SK-N-SH (cell line): ENCODE results near the gene KRT35. TPM values are rescaled to one million over a fixed set of nuclear protein-coding genes. Genes with fewer than 3 reads are reported as not detected.
"Not testable (repeated sequence)": the region's sequence is repeated elsewhere in the genome, so short reads cannot be mapped to it uniquely, and the experiment has no call there.

ENCODE experiments used
- CTCF ChIA-PET: fragments of 300-600, 350-600 bp; formaldehyde crosslinking; extraction: SDS; loops from one replicate; lab custom pipeline; 2021; lab: Yijun Ruan, JAX
- POLR2A ChIA-PET: fragments of 350-600 bp; sonication (Branson Sonifier 250); formaldehyde crosslinking; extraction: SDS; loops from one replicate; lab custom pipeline; 2020; ENCODE audit warnings: antibody characterized with exemption, inconsistent platforms; lab: Yijun Ruan, JAX
- DNase-seq: peaks from one replicate; pipeline ENCODE4 v3.0.0; 2012
- H2AFZ ChIP-seq: fragments of 200-600 bp; sonication (generic); 2 replicates; pipeline ENCODE4 v1.8.1; 2016; ENCODE audit warnings: antibody characterized with exemption, mild to moderate bottlenecking, low read depth
- H3F3A ChIP-seq: fragments of 200-600 bp; sonication (generic); replicated peaks from 2 replicates; pipeline ENCODE3; 2016; ENCODE audit warnings: antibody characterized with exemption, mild to moderate bottlenecking; ENCODE audit not compliant: insufficient read depth
- H3K27ac ChIP-seq, 2 experiments: fragments of 200-500 bp in 1 of 2; fragments of 200-600 bp in 1 of 2; sonication (Bioruptor generic) in 1 of 2; sonication (generic), shearing (Covaris generic) in 1 of 2; 2 replicates each; pipeline versions ENCODE4 v1.5.1 to v1.6.1; 2014 to 2016; ENCODE audit warnings: low read depth in 2 of 2, inconsistent platforms in 1 of 2, low read length in 1 of 2, mild to moderate bottlenecking in 1 of 2, mixed read lengths in 1 of 2
- H3K27me3 ChIP-seq: fragments of 200-600 bp; sonication (generic), shearing (Covaris generic); 2 replicates; pipeline ENCODE4 v1.6.1; 2016; ENCODE audit warnings: mixed run types; ENCODE audit not compliant: insufficient read depth
- H3K36me3 ChIP-seq, 2 experiments: fragments of 200-500 bp in 1 of 2; fragments of 200-600 bp in 1 of 2; sonication (Bioruptor generic) in 1 of 2; sonication (generic) in 1 of 2; replicated peaks in 1 of 2; 2 replicates each; pipeline versions ENCODE3 to v1.5.1; 2014 to 2016; ENCODE audit warnings: low read length in 1 of 2, mild to moderate bottlenecking in 1 of 2; ENCODE audit not compliant: insufficient read depth in 2 of 2, control insufficient read depth in 1 of 2
- H3K4me1 ChIP-seq, 2 experiments: fragments of 200-500 bp in 1 of 2; fragments of 200-600 bp in 1 of 2; sonication (Bioruptor generic) in 1 of 2; sonication (generic), shearing (Covaris generic) in 1 of 2; 2 replicates each; pipeline versions ENCODE4 v1.5.1 to v1.6.1; 2014 to 2016; ENCODE audit warnings: low read depth in 1 of 2, low read length in 1 of 2, mixed run types in 1 of 2; ENCODE audit not compliant: insufficient read depth in 2 of 2, control insufficient read depth in 1 of 2
- H3K4me2 ChIP-seq: fragments of 200-600 bp; sonication (generic), shearing (Covaris generic); 2 replicates; pipeline ENCODE4 v1.6.1; 2017; ENCODE audit warnings: mixed run types
- H3K4me3 ChIP-seq, 2 experiments: fragments of 200-500 bp in 1 of 2; fragments of 200-600 bp in 1 of 2; sonication (Bioruptor generic) in 1 of 2; sonication (generic), shearing (Covaris generic) in 1 of 2; 2 replicates each; pipeline versions ENCODE4 v1.5.1 to v1.8.1; 2014 to 2016; ENCODE audit warnings: low read depth in 2 of 2, inconsistent platforms in 1 of 2, low read length in 1 of 2, mild to moderate bottlenecking in 1 of 2, mixed read lengths in 1 of 2, moderate library complexity in 1 of 2
- H3K79me2 ChIP-seq: fragments of 200-600 bp; sonication (generic); 2 replicates; pipeline ENCODE4 v1.8.1; 2017; ENCODE audit warnings: mild to moderate bottlenecking; ENCODE audit not compliant: insufficient read depth
- H3K9ac ChIP-seq: fragments of 200-600 bp; sonication (generic); 2 replicates; pipeline ENCODE4 v1.6.1; 2017; ENCODE audit warnings: mixed run types
- H3K9me2 ChIP-seq: fragments of 200-600 bp; sonication (generic); 2 replicates; pipeline ENCODE4 v1.6.1; 2017; ENCODE audit warnings: mixed run types
- H3K9me3 ChIP-seq: fragments of 200-600 bp; sonication (generic); 2 replicates; pipeline ENCODE4 v1.6.1; 2017; ENCODE audit warnings: mixed run types, mild to moderate bottlenecking, moderate library complexity
- H4K20me1 ChIP-seq: fragments of 200-600 bp; sonication (generic); 2 replicates; pipeline ENCODE4 v1.6.1; 2017; ENCODE audit warnings: mild to moderate bottlenecking, mixed run types; ENCODE audit not compliant: insufficient read depth
- EZH2phosphoT487 ChIP-seq: fragments of 200-600 bp; sonication (generic); IDR thresholded peaks from 2 replicates; pipeline ENCODE4 v1.6.1; 2017; ENCODE audit warnings: low read depth, mixed run types, mild to moderate bottlenecking, antibody characterized with exemption, moderate library complexity, borderline replicate concordance
- FOSL2 ChIP-seq: IDR thresholded peaks from 2 replicates; pipeline ENCODE4 v1.4.0; 2012; ENCODE audit warnings: low read depth, mild to moderate bottlenecking, moderate library complexity, borderline replicate concordance
- JUND ChIP-seq: IDR thresholded peaks from 2 replicates; pipeline ENCODE4 v1.4.0; 2012
- MEF2A ChIP-seq: IDR thresholded peaks from 2 replicates; pipeline ENCODE4 v1.4.0; 2012; ENCODE audit warnings: low read depth, borderline replicate concordance
- NRF1 ChIP-seq: IDR thresholded peaks from 2 replicates; pipeline ENCODE4 v1.6.1; 2012; ENCODE audit warnings: low read depth, mild to moderate bottlenecking, low read length
- RCOR1 ChIP-seq: fragments of 150-350 bp; IDR thresholded peaks from 2 replicates; pipeline ENCODE4 v1.6.1; 2017; ENCODE audit warnings: antibody characterized with exemption, low read length
- SMC3 ChIP-seq: IDR thresholded peaks from 2 replicates; pipeline ENCODE4 v1.6.1; 2012; ENCODE audit warnings: low read depth, low read length, improper control_type of control experiment
- TCF12 ChIP-seq: IDR thresholded peaks from 2 replicates; pipeline ENCODE4 v1.4.0; 2012
- TEAD4 ChIP-seq: IDR thresholded peaks from 2 replicates; pipeline ENCODE4 v1.4.0; 2012; ENCODE audit warnings: mild to moderate bottlenecking, borderline replicate concordance; ENCODE audit not compliant: insufficient read depth
- WGBS: methylation state at CpG from one replicate; pipeline ENCODE4 v1.1.6; 2017; ENCODE audit warnings: low lambda C conversion rate; 5-methylcytosine and 5-hydroxymethylcytosine counted together
- polyA plus RNA-seq, 3 experiments: library from polyadenylated mRNA; depleted of rRNA; stranded (reverse); fragments of >200 nt; gene quantifications; 2 replicates each; pipeline ENCODE4 v1.2.3, GENCODE V29; 2012
- TF ChIP-seq, protein P1 (sequence below): IDR thresholded peaks from 2 replicates; pipeline ENCODE4 v1.4.0; 2012; ENCODE audit warnings: low read depth
- TF ChIP-seq, protein P2 (sequence below): IDR thresholded peaks from 2 replicates; pipeline ENCODE4 v1.6.1; 2012; ENCODE audit warnings: mild to moderate bottlenecking, low read depth, low read length, moderate library complexity

Gene KRT35
- polyA plus RNA-seq, 1 of the 3 experiments (the other 2 are of a cell fraction): not detected

DNA sequence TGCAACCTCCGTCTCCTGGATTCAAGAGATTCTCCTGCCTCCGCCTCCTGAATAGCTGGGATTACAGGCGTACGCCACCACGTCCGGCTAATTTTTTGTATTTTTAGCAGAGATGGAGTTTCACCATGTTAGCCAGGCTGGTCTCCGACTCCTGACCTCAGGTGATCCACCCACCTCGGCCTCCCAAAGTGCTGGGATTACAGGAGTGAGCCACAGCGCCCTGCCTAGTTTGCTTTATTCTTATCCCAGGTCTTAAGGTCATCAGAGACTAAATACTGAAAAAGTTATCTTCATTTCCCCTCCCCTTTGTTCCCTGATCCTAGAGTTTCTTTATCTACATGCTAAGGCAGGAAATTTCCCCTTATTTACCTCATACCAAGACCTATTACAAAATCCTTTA lies 50.6 kb downstream of the KRT35 start:
- H3K9ac ChIP-seq, POLR2A ChIA-PET, H3K4me2 ChIP-seq, DNase-seq, H3K79me2 ChIP-seq, H3K9me3 ChIP-seq, H2AFZ ChIP-seq, H3K36me3 ChIP-seq, H3K4me1 ChIP-seq, H3K27me3 ChIP-seq, H3F3A ChIP-seq, H3K4me3 ChIP-seq, H3K9me2 ChIP-seq, H3K27ac ChIP-seq, H4K20me1 ChIP-seq: not testable (repeated sequence)
- CTCF ChIA-PET: interaction anchor here (0.6 to 1.0 kb wide), 4 partner anchors 10 to 236 kb away, joined by 3 to 4 read pairs (median 3); no protein-coding TSS in a partner anchor
- WGBS: 64% methylated on average over 9 of the region's 9 CpGs

DNA sequence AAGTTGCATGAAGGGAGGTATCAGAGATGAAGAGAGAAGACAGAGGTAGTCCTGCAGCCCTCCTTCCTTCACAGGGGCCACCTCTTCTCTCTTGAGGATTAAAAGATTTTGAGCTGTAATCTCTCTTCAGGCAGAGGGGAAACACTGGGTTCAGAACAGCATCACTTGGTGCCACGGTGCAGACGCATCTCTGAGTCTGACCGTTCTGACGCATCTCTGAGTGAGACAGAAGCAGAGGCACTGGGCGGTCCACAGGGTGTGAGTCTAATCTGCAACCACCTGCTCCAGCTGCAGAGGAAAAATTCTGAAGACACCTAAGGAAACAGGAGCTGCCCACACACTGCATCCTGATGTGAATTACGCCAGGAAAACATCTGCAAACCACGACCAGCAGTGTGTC lies 51.3 kb downstream of the KRT35 start:
- H3K9me2 ChIP-seq: no peaks in the 10 kb centered on the region
- no peak for DNase-seq
- no peak overlapping the region for H3K9ac ChIP-seq
- H3K27ac ChIP-seq: no peak overlapping the region
- no peak overlapping the region for H3K4me2 ChIP-seq
- H2AFZ ChIP-seq: no peak overlapping the region
- TF ChIP-seq RCOR1 (no peak), SMC3 (no peak), MEF2A (no peak), TEAD4 (no peak), EZH2phosphoT487 (no peak), NRF1 (no peak), TCF12 (no peak), FOSL2 (no peak), JUND (no peak)
- TF ChIP-seq, protein P1, sequence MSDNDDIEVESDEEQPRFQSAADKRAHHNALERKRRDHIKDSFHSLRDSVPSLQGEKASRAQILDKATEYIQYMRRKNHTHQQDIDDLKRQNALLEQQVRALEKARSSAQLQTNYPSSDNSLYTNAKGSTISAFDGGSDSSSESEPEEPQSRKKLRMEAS: no peak
- TF ChIP-seq, protein P2, sequence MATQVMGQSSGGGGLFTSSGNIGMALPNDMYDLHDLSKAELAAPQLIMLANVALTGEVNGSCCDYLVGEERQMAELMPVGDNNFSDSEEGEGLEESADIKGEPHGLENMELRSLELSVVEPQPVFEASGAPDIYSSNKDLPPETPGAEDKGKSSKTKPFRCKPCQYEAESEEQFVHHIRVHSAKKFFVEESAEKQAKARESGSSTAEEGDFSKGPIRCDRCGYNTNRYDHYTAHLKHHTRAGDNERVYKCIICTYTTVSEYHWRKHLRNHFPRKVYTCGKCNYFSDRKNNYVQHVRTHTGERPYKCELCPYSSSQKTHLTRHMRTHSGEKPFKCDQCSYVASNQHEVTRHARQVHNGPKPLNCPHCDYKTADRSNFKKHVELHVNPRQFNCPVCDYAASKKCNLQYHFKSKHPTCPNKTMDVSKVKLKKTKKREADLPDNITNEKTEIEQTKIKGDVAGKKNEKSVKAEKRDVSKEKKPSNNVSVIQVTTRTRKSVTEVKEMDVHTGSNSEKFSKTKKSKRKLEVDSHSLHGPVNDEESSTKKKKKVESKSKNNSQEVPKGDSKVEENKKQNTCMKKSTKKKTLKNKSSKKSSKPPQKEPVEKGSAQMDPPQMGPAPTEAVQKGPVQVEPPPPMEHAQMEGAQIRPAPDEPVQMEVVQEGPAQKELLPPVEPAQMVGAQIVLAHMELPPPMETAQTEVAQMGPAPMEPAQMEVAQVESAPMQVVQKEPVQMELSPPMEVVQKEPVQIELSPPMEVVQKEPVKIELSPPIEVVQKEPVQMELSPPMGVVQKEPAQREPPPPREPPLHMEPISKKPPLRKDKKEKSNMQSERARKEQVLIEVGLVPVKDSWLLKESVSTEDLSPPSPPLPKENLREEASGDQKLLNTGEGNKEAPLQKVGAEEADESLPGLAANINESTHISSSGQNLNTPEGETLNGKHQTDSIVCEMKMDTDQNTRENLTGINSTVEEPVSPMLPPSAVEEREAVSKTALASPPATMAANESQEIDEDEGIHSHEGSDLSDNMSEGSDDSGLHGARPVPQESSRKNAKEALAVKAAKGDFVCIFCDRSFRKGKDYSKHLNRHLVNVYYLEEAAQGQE: no peak
- CTCF ChIA-PET: interaction anchor here (0.7 to 1.0 kb wide), 2 partner anchors 119 to 236 kb away, joined by 3 to 4 read pairs; no protein-coding TSS in a partner anchor
- POLR2A ChIA-PET: no interaction called here
- no peaks in the 10 kb centered on the region for H3F3A ChIP-seq
- no peaks in the 10 kb centered on the region for H3K36me3 ChIP-seq
- no peaks in the 10 kb centered on the region for H3K27me3 ChIP-seq
- no peaks in the 10 kb centered on the region for H3K4me1 ChIP-seq
- H3K79me2 ChIP-seq: no peaks in the 10 kb centered on the region
- H4K20me1 ChIP-seq: no peaks in the 10 kb centered on the region
- no peaks in the 10 kb centered on the region for H3K9me3 ChIP-seq
- WGBS: 62% methylated on average over 7 of the region's 7 CpGs
- H3K4me3 ChIP-seq: no peak overlapping the region
